Measurements from ENCODE around the gene TMEM248.
"Not testable (repeated sequence)": the region's sequence is repeated elsewhere in the genome, so short reads cannot be mapped to it uniquely, and the experiment has no call there.

The TMEM248 gene, protein sequence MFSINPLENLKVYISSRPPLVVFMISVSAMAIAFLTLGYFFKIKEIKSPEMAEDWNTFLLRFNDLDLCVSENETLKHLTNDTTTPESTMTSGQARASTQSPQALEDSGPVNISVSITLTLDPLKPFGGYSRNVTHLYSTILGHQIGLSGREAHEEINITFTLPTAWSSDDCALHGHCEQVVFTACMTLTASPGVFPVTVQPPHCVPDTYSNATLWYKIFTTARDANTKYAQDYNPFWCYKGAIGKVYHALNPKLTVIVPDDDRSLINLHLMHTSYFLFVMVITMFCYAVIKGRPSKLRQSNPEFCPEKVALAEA

DNA sequence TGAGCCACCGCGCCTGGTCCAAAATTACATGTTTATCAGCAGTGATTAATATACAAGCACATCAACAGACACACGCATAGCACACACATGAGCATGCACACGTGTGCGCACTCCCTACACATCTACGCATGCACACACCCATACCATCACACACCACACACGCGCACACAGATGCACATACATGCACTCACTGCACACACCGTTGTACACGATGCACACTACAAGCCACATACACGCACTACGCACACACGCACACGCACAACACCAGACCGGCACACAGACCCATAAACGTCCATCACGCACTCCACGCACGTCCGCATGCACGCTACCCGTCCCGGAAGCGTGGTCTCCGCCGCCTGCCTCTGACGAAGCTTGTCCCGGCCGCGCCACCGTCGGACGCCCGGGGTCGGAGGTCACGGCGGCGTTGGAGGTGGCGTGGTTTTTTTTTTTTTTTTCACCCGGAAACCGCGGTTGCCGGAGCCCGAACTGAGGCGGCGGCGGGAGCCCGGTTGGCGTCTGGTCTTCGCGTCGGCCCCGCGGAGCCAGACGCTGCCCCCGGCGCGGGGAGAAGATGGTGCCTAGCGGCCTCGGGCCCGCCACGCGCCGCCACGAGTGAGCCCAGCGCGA lies at the start of gene TMEM248:
TSS of gene TMEM248 (plus strand) at position 457 of the 627 bp plus-strand sequence. CDS start 20,641 bp downstream, outside the sequence.
- peak; percentile 61 for DNase-seq

DNA sequence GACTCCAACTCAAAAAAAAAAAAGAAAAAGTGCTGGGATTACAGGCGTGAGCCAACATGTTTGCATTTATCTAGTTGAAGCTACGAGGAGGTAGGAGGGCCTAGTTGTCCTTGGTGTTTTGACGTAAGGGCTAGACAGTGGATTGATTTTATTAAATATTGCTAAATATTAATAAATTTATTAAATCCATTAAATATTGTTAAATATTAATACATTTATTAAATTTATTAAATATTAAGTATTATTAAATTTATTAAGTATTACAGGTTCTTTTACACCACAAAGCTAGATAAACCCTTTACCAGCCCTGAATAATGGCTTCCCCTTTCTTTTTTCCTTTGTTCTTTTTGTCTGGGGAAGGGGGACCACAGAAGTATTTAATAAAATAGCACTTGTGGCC lies 47.5 kb upstream of the TMEM248 start:
- DNase-seq = no peak

DNA sequence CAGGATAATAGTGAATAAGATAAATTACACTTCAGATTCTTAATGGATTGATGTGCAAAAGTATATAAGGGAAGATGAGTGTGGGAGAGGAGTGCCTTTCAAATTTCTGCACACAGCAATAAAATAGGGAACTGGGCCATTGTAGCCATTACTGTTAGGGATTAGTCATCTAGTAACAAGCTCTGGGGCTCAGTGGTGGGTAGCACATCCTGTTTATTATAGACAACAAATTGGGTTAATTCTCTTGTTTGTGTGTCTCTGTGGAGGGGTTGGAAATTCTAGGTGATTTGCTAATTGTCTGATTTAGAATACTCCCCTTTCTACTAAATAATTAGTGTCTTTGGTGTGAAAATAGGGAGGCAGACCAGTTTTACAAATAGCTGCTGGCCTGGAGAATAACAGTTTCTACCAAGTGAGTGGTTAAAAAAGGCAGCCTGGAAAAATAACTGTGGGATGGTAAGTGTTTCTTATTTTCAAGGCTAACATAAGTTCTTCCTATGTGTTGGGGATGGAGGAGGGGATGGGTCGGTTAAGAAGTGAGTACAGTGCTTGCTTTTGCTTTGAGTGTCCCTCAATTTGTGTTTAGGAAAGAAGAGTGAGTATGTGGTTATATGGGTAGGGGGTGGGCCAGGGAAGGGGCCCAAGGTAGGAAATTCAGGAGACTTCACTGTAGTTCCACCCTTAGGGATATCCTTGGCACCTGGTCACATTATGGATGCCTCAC lies 43.3 kb upstream of the TMEM248 start:
- DNase-seq = no peak

DNA sequence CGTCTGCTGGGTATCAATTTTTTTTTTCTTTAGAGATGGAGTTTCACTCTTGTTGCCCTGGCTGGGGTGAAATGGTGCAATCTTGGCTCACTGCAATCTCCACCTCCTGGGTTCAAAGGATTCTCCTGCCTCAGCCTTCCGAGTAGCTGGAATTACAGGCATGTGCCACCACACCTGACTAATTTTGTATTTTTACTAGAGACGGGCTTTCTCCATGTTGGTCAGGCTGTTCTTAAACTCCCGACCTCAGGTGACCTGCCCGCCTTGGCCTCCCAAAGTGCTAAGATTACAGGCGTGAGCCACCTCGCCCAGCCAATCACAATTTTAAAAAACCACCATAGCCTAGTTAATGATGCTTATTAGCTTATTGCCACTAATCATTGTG lies 42.7 kb upstream of the TMEM248 start:
- not testable (repeated sequence) for DNase-seq

DNA sequence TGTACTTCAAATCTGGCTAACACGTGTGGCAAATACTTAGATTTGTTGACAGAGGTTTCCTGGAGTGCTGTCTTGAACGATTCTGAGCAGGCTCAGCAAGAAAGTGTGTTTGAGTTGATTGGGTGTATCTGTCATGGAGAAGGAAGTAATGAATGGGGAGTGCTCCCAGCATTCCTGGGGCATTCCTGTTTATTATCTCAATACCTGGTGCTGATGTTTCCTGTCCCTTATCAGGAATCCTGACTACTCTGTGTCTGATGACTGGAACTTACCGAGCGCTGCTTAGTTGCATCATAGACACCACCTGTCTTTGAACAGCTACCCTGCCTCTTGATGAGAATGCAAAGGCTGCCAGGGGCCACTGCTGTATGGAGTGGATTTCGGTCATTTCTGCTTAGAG lies 41.0 kb upstream of the TMEM248 start:
- DNase-seq = no peak

DNA sequence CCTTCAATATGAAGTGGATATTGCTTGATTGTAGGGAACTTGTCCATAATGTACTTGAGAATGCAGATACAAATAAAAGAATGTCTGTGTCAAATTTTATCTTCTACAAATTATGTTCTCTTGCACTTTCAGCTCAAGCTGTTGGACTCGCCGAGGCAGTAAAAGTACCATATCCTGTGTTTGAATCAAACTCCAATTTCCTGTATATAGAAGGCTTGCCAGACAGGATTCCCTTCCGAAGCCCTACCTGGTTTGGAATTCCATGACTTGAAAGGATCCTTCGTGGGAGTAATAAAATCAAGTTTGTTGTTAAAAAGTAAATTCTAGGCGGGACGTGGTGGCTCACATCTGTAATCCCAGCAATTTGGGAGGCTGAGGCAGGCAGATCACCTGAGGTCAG lies 40.4 kb upstream of the TMEM248 start:
- not testable (repeated sequence) for DNase-seq

DNA sequence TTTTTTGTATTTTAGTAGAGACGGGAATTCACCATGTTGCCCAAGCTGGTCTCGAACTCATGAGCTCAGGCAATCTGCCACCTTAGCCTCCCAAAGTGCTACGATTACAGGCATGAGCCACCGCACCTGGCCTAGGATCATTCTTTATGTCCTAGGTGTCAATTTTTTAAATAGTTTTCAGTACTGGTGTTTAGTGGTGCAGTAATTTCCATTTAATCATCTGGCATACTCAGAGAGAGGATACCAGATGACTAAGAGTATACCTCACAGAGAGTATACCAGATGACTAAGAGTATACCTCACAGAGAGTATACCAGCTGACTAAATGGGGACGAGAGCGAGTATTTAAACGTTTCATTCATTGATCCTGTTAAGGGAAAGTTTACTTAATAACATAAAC lies 37.3 kb upstream of the TMEM248 start:
- no peak for DNase-seq

DNA sequence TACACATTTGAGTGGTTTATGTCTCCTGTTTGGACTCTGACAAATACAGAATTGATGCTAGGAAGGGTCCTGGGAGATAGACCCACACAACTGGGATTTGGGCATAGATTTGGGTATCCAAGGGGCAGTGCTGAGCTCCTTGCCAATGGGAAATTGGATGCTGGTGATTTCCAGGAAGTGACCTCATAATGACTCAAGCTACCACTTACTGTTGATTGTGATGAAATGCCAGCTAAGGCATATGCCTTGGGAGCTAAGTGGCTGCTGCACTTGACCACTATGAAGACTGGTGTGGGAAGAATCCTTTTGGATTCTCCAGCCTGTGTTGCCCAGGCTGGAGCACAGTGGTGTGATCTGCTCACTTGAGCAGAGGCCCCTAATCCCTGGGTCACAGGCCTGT lies 36.5 kb upstream of the TMEM248 start:
- DNase-seq = not testable (repeated sequence)

DNA sequence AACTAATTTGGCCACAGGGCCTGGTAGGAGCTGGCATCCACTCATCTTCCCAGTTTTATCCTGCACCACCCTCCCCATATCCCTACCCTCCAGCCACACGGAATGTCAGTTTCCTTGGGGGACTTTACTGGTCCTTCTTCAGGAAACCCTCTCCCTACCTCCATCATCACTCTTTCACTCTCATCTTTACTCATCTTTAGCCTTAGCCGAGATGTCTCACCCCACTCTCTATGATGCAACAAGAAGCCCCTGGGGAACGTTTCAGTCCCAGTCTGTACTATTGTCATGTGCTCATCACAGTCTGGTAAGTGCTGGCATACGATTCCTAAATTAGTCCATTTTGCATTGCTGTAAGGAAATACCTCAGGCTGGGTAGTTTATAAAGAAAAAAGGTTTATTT lies 34.9 kb upstream of the TMEM248 start:
- no peak for DNase-seq

DNA sequence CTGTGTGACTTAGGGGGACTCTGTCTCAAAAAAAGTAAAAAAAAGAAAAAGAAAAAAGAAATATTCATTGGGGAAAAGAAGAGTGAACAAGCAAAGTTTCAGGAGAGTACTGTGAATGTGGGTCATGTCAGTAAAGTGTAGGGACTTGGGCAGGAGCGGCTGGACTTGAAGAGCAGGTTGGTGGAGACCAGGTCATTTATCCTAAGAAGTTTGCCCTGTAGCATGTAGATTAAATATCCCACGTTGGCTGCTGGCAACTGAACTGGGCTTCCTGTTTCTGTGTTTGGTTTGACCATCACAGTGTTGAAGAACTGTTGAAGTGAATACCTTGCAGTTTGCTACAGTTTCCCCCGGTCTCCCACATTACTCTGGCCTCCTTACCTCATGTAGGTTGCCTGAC lies 32.8 kb upstream of the TMEM248 start:
- not testable (repeated sequence) for DNase-seq

DNA sequence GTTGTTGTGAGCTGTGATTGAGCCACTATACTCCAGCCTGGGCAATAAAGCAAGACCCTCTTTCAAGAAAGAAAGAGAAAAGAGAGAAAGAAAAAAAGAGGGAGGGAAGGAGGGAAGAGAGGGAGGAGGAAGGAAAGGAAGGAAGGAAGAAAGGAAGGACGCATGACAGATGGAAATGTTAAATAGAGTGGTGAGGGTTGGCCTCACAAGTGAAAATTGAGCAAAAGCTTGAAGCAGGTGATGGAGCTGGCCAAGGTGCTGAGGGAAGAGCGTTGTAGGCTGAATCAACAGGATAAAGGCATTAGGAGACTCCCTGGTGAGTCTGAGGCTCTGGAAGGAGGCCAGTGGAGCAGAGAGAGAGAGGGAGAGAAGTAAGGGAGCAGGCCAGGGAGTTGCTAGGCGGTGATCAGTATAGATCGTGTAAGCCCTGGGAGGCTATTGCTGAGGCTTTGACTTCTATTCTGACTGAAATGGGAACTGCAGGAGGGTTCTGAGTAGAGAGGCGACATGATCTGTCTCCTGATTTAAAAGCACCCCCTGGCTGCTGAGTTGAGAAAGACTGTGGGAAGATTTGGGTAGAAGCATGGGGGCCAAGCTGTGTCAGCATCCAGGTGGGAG lies 26.5 kb upstream of the TMEM248 start:
- no peak for DNase-seq

DNA sequence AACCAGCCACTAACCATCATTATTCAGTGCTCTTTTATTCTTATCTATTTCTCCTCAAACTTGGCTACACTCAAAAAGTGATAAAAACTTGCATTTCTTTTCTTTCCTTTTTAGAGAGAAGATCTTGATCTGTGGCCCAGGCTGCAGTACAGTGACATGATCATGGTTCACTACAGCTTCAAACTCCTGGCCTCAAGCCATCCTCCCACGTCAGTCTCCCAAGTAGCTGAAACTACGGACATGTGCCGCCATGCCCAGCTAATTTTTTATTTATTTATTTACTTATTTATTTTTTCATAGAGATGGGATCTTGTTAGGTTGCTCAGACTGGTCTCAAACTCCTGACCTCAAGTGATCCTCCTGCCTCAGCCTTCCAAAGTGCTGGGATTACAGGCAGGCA lies 24.6 kb upstream of the TMEM248 start:
- DNase-seq = no peak

DNA sequence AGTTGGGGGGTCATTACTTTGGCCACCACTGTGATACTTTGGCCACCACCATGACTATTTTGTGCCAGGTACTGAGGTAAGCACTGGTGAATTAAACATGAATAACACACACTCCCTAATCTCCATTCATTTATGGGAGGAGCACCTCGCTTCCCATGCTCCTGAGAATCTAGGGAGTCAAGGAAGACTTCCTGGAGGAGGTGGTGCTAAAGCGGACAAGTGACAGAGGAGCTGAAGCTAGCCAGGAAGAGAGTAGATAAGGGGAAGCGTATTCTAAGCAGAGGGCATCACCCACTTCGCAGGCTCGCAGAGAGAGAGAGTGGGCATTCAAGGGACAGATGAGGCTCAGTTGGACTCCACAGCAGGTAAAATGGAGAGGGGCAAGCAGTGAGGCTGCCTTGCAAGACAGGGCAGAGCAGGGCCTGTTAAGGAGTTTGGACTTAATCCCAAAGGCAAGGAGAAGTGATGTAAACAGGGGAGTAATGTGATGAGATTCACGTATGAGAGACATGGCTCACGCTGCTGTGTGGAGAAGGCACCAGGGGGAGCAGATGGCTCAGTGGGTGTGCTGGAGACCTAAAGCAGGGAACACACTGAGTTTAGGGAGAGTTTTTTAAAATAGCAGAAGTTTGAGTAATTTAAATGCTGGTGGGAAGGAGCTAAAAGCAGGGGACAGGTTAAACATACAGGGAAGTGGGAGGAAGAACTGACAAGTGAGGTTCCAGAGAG lies 21.3 kb upstream of the TMEM248 start:
- no peak for DNase-seq

DNA sequence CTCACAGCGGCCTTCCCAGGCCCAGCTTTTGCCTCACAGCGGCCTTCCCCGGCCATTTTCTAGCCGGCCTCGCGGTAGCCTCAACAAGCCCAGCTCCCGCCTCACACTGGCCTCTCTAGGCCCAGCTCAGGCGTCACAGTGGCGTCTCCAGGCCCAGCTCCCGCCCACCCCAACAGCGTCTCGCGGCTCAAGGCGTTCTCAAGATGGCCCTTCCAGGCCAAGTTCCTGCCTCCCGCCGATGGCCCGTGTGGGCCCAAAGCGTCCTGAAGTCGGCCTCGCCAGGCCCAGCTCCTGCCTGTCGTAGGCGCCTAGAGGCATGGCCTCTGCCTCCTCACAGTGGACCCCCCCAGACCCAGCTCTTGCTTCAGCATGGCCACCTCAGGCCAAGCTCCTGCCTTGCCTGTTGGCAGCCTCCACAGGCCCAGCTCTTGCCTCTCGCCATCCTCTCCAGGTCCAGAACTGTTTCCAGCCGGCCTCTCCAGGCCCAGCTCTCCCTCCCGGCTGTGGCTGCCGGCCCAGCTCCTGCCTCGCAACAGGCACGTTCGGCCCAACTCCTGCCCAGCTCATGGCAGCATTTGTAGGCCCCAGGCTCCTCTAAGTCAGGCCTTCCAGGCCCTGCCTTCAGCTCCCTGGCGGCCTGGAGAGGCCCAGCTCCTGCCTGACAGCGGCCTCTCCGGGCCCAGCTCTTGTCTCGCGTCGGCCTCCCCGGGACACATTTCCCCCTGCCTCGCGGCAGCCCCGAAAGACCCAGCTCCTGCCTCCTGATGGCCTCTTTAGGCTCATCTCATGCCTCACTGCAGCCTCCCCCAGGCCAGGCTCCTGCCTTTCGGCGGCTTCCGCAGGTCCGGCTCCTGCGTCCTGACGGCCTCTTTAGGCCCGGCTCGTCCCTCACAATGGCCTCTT lies 18.8 kb upstream of the TMEM248 start:
- DNase-seq = no peak

DNA sequence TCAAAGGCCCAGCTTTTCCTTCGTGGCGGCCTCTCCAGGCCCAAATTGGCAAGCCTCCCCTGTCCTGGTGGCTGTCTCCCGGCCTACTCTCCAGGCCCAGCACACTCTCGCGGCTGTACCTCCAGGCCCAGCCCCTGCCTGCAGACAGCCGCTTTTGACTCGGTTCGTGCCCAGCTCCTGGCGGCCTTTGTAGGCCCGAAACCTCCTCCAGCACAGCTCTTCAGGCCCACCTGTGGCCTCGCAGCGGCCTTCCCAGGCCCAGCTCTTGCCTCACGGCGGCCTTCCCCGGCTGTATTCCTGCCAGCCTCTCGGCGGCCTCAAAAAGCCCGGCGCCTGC lies 18.2 kb upstream of the TMEM248 start:
- no peak for DNase-seq

DNA sequence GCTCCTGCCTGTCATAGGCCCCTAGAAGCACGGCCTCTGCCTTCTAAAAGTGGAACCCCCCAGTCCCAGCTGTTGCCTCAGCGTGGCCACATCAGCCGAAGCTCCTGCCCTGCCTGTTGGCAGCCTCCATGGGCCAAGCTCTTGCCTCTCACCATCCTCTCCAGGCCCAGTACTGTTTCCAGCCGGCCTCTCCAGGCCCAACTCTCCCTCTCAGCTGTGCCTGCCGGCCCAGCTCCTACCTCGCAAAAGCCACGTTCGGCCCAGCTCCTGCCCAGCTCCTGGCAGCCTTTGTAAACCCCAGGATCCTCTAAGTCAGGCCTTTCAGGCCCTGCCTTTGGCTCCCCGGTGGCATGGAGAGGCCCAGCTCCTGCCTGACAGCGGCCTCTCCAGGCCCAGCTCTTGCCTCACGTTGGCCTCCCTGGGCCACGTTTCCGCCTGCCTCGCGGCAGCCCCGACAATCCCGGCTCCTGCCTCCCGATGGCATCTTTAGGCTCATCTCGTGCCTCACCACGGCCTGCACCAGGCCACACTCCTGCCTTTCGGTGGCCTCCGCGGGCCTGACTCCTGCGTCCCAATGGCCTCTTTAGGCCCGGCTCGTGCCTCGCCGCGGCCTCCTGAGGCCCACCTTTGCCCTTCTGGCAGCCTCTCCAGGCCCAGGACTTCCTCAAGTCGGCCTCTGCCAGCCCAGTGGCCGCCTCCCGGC lies 17.5 kb upstream of the TMEM248 start:
- DNase-seq = no peak

DNA sequence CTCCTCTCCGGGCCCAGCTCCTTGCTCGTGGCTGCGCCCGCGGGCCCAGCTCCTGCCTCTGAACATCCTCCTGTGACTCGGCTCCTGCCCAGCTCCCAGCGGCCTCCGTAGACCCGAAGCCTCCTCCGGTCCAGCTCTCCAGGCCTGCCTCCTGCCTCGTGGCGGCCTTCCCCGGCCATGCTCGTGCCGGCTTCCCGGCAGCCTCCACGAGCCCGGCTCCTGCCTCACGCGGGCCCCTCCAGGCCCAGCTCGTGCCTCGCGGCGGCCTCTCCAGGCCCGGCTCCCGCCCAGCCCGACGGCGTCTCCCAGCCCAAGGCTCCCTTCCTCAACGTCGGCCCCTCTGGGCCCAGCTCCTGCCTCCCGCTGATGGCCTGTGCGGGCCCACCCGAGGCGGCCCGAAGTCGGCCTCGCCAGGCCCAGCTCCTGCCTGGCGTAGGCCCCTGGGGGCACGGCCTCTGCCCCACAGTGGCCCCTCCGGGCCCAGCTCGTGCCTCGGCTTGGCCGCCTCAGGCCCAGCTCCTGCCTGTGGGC lies 16.9 kb upstream of the TMEM248 start:
- no peak for DNase-seq

DNA sequence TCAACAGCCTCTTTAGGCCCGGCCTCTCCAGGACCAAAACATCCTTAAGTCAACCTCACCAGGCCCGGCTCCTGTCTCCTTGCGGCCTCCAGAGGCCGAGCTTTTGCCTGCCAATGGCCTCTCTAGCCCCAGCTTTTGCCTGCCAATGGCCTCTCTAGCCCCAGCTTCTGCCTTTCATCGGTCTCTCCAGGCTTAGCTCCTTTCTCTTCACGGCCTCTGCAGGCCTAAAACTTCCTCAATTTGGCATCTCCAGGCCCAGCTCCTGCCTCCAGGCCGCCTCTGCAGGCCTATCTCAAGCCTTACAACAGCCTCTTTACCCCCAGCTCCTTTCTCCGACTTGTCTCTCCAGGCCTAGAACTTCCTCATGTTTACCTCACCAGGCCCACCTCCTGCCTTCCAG lies 15.7 kb upstream of the TMEM248 start:
- DNase-seq = no peak

DNA sequence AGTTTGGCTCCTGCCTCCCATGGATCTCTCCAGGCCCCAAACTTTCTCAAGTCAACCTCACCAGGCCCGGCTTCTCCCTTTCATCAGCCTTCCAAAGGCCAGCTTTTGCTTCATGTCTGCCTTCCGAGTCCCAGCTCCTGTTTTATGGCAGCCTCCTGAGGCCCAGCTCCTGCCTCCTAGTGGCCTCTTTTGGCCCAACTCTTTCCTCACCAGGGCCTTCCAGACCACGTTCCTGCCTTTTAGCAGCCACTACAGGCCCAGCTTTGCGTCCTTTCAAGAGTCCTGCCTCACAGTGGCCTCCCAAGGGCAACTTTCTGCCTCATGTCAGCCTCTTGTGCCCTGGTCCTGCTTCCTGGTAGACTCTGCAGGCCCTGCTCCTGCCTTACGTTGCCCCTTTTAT lies 15.3 kb upstream of the TMEM248 start:
- DNase-seq = no peak

DNA sequence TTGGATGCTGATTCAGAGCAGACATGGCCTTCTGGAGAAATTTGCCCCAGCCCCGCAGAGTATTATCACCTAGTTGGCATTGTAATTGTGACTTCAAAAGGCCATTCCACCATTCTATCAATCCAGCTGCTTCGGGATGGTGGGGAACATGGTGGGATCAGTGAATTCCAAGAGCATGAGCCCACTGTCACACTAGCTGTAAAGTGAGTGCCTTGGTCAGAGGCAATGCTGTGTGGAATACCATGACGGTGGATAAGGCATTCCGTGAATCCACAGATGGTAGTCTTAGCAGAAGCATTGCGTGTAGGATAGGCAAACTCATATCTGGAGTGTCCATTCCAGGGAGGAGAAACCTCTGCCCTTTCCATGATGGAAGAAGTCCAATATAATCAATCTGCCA lies 13.3 kb upstream of the TMEM248 start:
- DNase-seq = no peak

DNA sequence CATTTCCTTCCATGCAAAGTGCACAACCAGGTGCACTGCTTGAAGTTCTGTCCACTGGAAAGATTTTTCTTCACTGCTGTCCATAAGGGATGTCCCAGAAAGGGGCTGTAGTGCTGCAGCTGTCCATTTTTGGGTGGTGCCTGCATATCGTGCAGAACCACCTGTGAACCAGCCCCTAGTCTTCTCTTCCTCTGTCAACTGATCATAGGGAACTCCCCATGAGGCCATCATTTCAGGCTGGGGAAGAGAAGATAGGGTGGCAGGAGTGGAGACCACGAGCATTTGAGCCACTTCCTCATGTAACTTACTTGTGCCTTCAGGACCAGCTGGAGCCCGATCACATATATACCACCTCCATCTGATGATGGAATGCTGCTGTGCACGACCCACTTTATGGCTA lies 12.4 kb upstream of the TMEM248 start:
- not testable (repeated sequence) for DNase-seq
